GM19023 (cell line): ENCODE results near the gene OBI1.

ENCODE experiments used
- ATAC-seq: cut with Tn5 transposase; IDR thresholded peaks from one replicate; pipeline ENCODE4 v1.9.1; 2021; ENCODE audit warnings: mild to moderate bottlenecking, moderate library complexity; ENCODE audit not compliant: unreplicated experiment

Gene OBI1

DNA sequence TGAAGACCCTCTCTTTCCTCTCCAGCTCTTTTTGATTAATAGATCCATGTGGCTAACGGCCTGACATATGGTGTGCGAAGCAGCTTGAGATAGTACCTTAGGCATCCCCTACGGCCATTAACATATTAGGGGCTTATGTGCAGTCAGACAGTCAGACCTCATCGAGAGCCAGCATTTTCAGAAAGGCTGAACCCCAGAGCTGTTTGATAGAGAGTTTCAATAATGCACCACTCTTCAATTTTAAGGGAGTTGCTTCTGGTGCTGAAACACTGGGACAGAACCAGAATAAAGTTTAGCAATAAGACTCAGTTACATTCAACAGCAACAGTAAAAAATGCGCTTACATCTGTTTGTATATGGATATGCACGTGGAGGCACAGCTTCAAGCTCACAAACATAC lies 66.4 kb downstream of the OBI1 start:
- ATAC-seq = no peak

DNA sequence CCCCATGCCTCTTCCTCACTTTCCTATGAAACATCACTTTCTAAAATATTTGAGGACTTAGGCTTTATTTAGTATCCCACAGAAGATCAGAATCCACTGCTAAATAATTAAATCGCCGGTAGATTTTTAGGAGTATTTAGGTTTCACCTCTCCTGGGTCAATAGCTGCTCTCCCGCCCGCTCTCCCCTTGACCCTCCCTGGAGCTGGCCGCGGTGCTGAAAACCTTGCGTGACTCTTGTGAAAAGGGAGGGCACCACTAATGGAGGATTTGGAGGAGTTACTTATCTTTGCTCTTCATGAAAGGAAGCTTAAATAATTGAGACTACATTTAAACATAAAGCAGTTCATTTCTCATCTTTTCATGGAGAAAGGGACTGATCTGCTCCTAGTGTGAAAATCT lies 69.7 kb downstream of the OBI1 start:
- ATAC-seq = no peak

DNA sequence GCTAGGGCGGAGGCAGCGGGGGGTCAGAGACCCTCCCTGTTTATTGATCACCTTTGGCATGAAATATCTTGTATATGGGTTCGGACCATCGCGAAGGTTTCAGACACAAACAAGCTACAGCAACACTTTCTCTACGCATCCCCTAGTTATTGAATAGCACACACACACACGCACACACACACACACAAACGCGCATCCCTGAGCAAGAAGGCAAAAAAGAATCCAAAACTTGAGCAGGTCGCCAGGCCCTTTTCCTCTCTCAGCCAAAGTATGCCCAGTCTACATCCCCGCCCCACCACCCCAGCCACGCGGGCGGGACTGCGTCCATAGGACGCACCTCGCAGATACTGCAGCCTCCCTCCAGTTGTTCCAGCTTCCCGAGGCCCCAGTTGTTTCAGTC lies 71.6 kb downstream of the OBI1 start:
- no peak for ATAC-seq

DNA sequence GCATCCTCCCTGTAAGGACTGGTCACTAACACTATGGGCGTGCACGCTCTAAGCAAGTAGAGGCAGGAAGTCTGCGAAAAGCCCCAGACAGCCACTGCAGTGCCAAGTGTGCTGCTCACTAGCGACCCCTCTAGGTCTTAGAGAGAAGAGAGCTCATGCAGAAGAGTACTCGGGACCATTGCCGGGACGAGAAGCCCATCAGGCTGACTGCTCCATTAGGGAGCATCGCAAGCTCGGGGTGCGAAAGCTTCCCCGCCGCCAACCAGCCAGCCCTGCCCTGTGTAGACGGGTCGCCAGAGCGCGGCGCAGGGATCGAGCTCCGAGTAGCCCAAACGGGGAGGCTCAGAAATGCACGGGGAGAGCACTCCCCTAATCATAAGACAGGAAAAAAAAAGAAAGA lies 72.2 kb downstream of the OBI1 start:
- ATAC-seq = no peak

DNA sequence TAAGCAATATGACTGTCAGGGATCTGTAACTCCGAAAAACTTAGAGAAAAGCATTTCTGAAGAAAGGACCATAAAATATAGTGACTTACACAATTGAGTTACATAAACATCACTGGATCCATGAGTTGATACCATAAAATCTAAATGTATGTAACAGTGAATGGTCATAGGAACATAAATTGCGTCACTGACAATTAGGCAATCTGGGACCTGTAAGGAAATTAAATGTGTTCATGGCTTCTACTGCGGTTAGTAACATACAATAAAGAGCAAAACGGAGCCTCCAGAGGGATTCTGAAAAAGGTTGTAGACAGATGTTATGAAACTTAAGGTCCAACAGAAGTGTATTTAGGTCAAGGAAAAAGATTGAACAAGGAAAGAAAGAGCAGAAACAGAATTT lies 82.7 kb downstream of the OBI1 start:
- ATAC-seq = no peak

DNA sequence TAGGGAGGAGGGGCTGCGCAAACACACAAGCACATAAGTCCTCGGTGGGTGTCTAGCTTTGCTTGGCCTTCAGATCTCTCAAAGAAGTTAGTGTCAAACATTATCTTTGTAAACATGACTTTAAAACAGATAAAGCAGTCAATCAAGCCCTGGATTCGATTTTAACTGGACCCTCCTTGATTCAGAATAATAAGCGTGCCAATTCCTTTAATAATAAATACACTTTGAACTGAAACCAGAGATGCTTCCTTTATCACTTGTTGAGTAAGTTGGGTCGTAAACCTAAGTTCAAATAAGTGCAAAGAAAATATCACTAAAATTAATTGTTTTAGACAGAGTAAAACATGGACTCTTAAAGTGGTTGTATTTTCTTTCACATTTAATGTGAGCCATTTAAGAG lies 86.5 kb downstream of the OBI1 start:
- ATAC-seq = no peak

DNA sequence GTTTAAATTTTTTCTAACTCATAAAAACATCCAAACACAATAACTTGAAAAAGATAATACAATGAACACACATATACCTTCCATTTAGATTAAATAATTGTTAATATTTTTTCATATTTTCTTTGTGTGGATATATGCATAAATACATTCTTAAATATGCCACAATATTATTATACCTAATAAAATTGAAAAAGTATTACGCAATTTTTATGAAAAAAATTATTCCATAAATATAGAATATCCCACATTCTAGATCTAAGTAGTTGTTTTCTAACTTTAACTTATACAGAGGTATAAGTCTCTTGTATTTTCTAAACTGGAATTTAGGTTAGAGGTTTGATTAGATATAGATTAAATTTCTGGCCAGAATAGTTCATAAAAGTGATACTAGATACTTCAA lies 89.9 kb downstream of the OBI1 start:
- no peak for ATAC-seq

DNA sequence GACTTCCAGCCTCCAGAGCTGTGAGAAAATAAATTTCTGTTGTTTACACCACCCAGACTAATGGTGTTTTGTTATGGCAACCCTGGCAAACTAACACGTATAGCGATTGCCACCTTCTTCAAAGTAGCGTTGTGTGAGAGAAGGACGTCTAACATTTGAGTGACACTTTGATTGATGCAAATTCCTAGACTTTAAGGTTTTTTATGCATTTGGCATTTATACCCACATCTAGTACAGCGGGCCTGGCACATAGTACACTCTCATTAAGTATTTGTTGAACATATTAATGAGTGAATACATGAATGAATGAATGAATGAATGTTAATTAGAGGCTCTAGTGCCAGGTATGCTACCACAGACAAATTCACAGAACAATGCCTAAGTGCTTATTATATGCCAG lies 92.3 kb downstream of the OBI1 start:
- ATAC-seq = no peak
